ENCODE results near the gene QTRT2.

The QTRT2 gene

GRCh38 chr3:114079761-114080160, 23.2 kb downstream of the QTRT2 start:
- DNase-seq: no peak

- no peak for DNase-seq
Observed at GRCh38 chr3:114080201-114080600, 23.7 kb downstream of the QTRT2 start.

- DNase-seq: no peak
Observed at GRCh38 chr3:114081037-114081436, 24.5 kb downstream of the QTRT2 start.

GRCh38 chr3:114083112-114083511, 26.6 kb downstream of the QTRT2 start:
- no peak for DNase-seq

- no peak for DNase-seq
Observed at GRCh38 chr3:114086356-114086755, 29.8 kb downstream of the QTRT2 start.

GRCh38 chr3:114089675-114090074, 33.1 kb downstream of the QTRT2 start:
- DNase-seq: no peak

- DNase-seq: no peak
Observed at GRCh38 chr3:114092151-114093015, 35.8 kb downstream of the QTRT2 start.

- DNase-seq: no peak
Observed at GRCh38 chr3:114093016-114093380, 36.5 kb downstream of the QTRT2 start.

- DNase-seq: no peak
Observed at GRCh38 chr3:114093596-114093995, 37.1 kb downstream of the QTRT2 start.

- DNase-seq: no peak
Observed at GRCh38 chr3:114095796-114096195, 39.3 kb downstream of the QTRT2 start.

GRCh38 chr3:114101101-114101500, 44.6 kb downstream of the QTRT2 start:
- no peak for DNase-seq

- no peak for DNase-seq
Observed at GRCh38 chr3:114103181-114103580, 46.6 kb downstream of the QTRT2 start.

- DNase-seq: no peak
Observed at GRCh38 chr3:114103858-114104257, 47.3 kb downstream of the QTRT2 start.

- no peak for DNase-seq
Observed at GRCh38 chr3:114104414-114104813, 47.9 kb downstream of the QTRT2 start.

GRCh38 chr3:114108137-114108536, 51.6 kb downstream of the QTRT2 start:
- DNase-seq: no peak

- DNase-seq: no peak
Observed at GRCh38 chr3:114110439-114110838, 53.9 kb downstream of the QTRT2 start.

- no peak for DNase-seq
Observed at GRCh38 chr3:114111060-114111770, 54.7 kb downstream of the QTRT2 start.

GRCh38 chr3:114112696-114113095, 56.2 kb downstream of the QTRT2 start:
- no peak for DNase-seq

GRCh38 chr3:114114719-114115118, 58.2 kb downstream of the QTRT2 start:
- no peak for DNase-seq

GRCh38 chr3:114115143-114115542, 58.6 kb downstream of the QTRT2 start:
- DNase-seq: no peak

GRCh38 chr3:114119776-114120175, 63.2 kb downstream of the QTRT2 start:
- DNase-seq: no peak

GRCh38 chr3:114120211-114120610, 63.7 kb downstream of the QTRT2 start:
- no peak for DNase-seq

GRCh38 chr3:114122027-114122709, 65.6 kb downstream of the QTRT2 start:
- DNase-seq: no peak

GRCh38 chr3:114126461-114126860, 69.9 kb downstream of the QTRT2 start:
- no peak for DNase-seq
